ENCODE measurements around the gene ZNF771. TPM values are rescaled to one million over a fixed set of nuclear protein-coding genes. Genes with fewer than 3 reads are reported as not detected.

ZNF771 gene
- total RNA-seq, 2 donors from 2014 or later, result 32.3 to 36.3 TPM

DNA sequence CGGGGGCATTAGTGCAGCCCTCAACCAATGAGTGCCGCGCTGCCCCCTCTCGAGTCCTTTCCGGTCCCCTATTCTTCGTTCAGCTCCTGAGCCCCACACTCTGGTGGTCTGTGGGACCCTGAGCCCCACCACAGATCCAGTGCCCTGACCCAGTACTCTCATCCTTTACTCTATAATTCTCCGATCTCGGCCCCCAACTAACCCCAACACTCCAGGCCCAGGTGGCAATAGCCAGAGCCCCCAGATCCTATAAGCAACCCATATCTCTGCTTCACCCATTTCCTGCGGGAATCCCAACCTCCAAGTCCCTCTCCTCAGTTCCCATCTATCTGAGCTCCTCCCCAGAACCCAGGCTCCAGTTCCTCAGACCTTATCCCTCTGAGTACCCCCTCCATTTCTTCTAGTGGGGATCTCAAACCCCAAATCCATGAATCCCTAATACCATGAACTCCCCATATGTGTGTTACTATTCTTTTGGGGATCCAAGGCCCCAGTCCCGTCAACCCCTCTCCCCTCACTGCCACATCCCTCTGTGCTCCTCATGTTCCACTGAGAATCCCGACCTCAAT lies 36.1 kb upstream of the ZNF771 start:
- Histone ChIP-seq H3K27me3 (replicated peaks; ENCODE audit: insufficient read depth) (no peaks in the 10 kb centered on the region), H3K4me1 (replicated peaks) (peaks cover 19% of the 10 kb centered on the region), H3K4me3 (peak overlapping the region; percentile 22 to 44), H3K9me3 (no peaks in the 10 kb centered on the region), H3K36me3 (no peaks in the 10 kb centered on the region), H3K27ac (peak overlapping the region; percentile 89 to 90)
- 19% methylated on average over 11 of the region's 11 CpGs for WGBS
- no peak for DNase-seq (ENCODE audit: low spot score)
- TF ChIP-seq POLR2A (IDR thresholded peaks at IDR 0.05) (no peak), POLR2AphosphoS5 (IDR thresholded peaks at IDR 0.05) (no peak)
- TF ChIP-seq, protein P1, sequence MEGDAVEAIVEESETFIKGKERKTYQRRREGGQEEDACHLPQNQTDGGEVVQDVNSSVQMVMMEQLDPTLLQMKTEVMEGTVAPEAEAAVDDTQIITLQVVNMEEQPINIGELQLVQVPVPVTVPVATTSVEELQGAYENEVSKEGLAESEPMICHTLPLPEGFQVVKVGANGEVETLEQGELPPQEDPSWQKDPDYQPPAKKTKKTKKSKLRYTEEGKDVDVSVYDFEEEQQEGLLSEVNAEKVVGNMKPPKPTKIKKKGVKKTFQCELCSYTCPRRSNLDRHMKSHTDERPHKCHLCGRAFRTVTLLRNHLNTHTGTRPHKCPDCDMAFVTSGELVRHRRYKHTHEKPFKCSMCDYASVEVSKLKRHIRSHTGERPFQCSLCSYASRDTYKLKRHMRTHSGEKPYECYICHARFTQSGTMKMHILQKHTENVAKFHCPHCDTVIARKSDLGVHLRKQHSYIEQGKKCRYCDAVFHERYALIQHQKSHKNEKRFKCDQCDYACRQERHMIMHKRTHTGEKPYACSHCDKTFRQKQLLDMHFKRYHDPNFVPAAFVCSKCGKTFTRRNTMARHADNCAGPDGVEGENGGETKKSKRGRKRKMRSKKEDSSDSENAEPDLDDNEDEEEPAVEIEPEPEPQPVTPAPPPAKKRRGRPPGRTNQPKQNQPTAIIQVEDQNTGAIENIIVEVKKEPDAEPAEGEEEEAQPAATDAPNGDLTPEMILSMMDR (IDR thresholded peaks at IDR 0.05), result no peak
- intact Hi-C loops (cut with DNase I), result loop anchor here (10.0 kb wide), 1 partner anchor 277 kb away; the partner anchor contains the start of genes TBX6 and YPEL3

DNA sequence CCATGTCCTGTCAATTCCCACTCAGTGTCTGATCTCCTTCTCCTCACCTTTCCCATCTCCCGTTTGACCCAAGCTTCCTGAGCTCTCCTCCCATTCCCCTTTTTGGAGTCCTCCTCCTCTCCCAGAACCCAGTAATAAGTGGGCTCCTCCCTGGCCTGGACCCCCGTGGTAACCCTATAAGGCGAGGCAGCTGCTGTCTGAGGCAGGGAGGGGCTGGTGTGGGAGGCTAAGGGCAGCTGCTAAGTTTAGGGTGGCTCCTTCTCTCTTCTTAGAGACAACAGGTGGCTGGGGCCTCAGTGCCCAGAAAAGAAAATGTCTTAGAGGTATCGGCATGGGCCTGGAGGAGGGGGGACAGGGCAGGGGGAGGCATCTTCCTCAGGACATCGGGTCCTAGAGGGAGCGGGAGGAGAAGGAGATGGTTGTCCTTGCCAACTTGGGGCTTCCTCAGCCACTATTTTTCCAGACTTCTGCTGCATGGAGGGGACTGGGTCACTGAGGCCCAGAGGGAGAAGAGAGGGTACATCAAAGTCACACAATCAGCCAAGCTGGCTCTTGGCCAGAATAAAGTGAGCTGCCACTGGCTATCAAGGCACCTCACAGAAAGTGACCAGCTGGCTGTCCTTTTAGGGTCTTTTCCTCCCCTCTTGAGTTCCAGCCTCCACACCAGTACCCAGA lies 35.2 kb upstream of the ZNF771 start:
- WGBS, result 73% methylated on average over 6 of the region's 6 CpGs
- H3K27me3 ChIP-seq (replicated peaks; ENCODE audit: insufficient read depth), result no peaks in the 10 kb centered on the region
- no peak overlapping the region for H3K27ac ChIP-seq
- H3K4me3 ChIP-seq, result no peak overlapping the region
- peaks cover 12% of the 10 kb centered on the region for H3K4me1 ChIP-seq (replicated peaks)
- H3K9me3 ChIP-seq, result no peaks in the 10 kb centered on the region
- intact Hi-C loops (cut with DNase I), result loop anchor here (10.0 kb wide), 1 partner anchor 277 kb away; the partner anchor contains the start of genes TBX6 and YPEL3
- TF ChIP-seq, protein P1 (IDR thresholded peaks at IDR 0.05), result no peak
- no peak for TF ChIP-seq POLR2A (IDR thresholded peaks at IDR 0.05)
- no peak for TF ChIP-seq POLR2AphosphoS5 (IDR thresholded peaks at IDR 0.05)
- H3K36me3 ChIP-seq, result no peaks in the 10 kb centered on the region
- DNase-seq (ENCODE audit: low spot score), result no peak

DNA sequence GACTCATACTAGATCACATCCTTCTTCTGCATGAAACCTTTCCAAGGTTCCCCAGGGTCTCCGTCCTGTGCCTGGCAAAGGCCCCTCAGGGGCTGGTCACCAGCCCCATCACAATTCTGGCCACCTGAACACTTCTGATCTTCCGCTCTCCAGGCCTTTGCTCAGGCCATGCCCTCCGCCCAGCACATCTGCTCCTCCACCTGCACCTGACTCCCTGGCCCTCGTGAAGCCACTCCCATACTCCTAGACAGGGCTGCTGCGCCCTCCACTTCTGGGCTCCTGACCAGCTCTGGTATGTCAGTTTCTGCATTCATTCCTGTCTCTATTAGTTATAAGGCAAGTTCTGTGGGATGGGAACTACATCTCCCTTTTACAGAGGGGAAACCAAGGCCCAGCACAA lies 34.7 kb upstream of the ZNF771 start:
- no peaks in the 10 kb centered on the region for H3K27me3 ChIP-seq (replicated peaks; ENCODE audit: insufficient read depth)
- peaks cover 13% of the 10 kb centered on the region for H3K4me1 ChIP-seq (replicated peaks)
- intact Hi-C loops (cut with DNase I), result loop anchor here (10.0 kb wide), 1 partner anchor 278 kb away; the partner anchor contains the start of genes TBX6 and YPEL3
- no peaks in the 10 kb centered on the region for H3K9me3 ChIP-seq
- TF ChIP-seq, protein P1 (IDR thresholded peaks at IDR 0.05), result no peak
- TF ChIP-seq POLR2AphosphoS5 (IDR thresholded peaks at IDR 0.05) (no peak), POLR2A (IDR thresholded peaks at IDR 0.05) (no peak)
- H3K27ac ChIP-seq, result no peak overlapping the region
- no peak overlapping the region for H3K4me3 ChIP-seq
- no peaks in the 10 kb centered on the region for H3K36me3 ChIP-seq
- 91% methylated on average over 5 of the region's 5 CpGs for WGBS
- DNase-seq (ENCODE audit: low spot score), result no peak

DNA sequence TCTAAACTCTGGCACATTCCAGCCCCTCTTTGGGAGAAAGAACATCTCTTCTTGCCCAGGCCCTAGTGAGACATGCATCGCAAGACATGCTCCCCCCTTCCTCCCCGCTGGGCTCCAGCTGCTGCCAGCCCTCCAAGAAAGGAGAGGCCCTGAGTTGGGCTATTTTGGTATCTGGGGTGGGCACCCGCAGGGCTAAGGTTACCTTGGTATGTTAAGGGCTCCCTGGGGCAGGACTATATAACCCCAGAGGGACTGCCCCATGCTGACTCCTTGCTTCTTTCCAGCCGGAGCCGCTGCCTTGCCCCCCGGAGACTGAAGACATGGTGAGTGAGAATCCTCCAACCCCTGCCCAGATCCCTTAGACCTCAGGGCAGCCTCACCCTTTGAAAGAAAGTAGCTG lies 32.9 kb upstream of the ZNF771 start, which contains the start of gene MYL11:
Gene MYL11, plus strand, starts transcription at position 265 of the 400 bp plus-strand sequence. Its CDS starts 56 bp downstream, at position 321.
- peaks cover 7% of the 10 kb centered on the region for H3K4me1 ChIP-seq (replicated peaks)
- H3K27me3 ChIP-seq (replicated peaks; ENCODE audit: insufficient read depth), result no peaks in the 10 kb centered on the region
- TF ChIP-seq, protein P1 (IDR thresholded peaks at IDR 0.05), result no peak
- no peak for TF ChIP-seq POLR2AphosphoS5 (IDR thresholded peaks at IDR 0.05)
- TF ChIP-seq POLR2A (IDR thresholded peaks at IDR 0.05), result no peak
- no peaks in the 10 kb centered on the region for H3K36me3 ChIP-seq
- intact Hi-C loops (cut with DNase I), result loop anchor here (10.0 kb wide), 1 partner anchor 280 kb away; the partner anchor contains the start of genes TBX6 and YPEL3
- no peaks in the 10 kb centered on the region for H3K9me3 ChIP-seq
- H3K27ac ChIP-seq, result no peak within 1 kb of the TSS
- WGBS, result 97% methylated on average over 6 of the region's 6 CpGs
- no peak for DNase-seq (ENCODE audit: low spot score)
- H3K4me3 ChIP-seq, result no peak within 1 kb of the TSS

All from prostate gland (tissue), 2 donors.